ENCODE data around the gene TCP1. TPM values are rescaled to one million over a fixed set of nuclear protein-coding genes. Genes with fewer than 3 reads are reported as not detected.

The TCP1 gene
- 107 and 144 TPM in 2 replicates for polyA plus RNA-seq (2011; rRNA removed)
- polyA minus RNA-seq (2011; rRNA and poly(A)+ RNA removed): 116 and 120 TPM in 2 replicates

DNA sequence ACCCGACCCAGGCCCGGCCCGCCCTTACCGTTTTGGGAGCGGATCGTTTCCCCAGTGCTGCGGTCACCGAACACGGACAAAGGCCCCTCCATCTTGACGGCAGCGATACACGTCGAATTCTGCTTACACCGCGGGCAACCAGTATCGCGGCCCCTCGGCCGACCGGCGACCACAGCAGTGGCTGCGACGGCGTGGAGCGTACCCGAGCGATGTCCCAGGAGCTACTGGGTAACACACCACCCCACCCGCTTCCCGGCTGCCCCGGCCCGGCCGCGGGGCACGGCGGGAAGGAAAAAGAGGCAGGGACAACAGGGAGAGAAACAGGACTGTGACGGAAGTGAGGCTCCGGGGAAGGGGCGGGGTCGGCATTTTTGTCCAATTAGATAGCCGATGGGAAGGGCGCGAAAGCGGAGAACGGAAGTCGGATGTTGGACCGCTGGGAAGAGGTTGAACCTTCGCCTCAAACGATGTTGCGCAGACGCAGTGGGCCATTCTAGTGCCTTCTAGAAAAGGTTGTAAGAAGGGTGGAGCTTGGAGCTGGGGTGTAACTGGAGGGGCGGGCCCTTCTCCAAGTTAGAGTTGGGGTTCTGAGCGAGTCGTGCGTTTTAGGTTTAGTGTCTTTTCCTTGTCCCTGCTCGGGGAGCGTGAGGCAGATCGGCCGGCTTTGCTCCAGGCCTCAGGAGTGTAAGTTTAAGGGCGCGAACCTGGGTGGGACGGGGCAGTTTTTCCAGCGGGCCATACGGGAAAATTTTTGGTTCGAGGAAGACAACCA lies at the start of gene TCP1:
TSS of gene TCP1 (minus strand) at position 226 of the 772 bp plus-strand sequence. CDS start at position 92, 134 bp downstream.
- ChIA-PET POLR2A (interaction anchor here (0.5 to 1.7 kb wide), 6 partner anchors 30 to 97 kb away, joined by 3 to 5 read pairs (median 4); no protein-coding TSS in a partner anchor), CTCF (interaction anchor here (0.6 to 5.5 kb wide), 3 partner anchors 64 to 98 kb away, joined by 3 to 33 read pairs (median 3); no protein-coding TSS in a partner anchor)
- Histone ChIP-seq H3K4me3 (ENCODE audit: low read depth, low read length) (peak within 1 kb of the TSS; percentile 87), H3K36me3 (ENCODE audit: control insufficient read depth, insufficient read depth, low read length) (peaks cover 6% of the 10 kb centered on the region), H3K27me3 (ENCODE audit: control insufficient read depth, insufficient read depth, low read length) (no peaks in the 10 kb centered on the region)
- DNase-seq (ENCODE audit: low read depth): peak; percentile 99
- TF ChIP-seq, protein P1, sequence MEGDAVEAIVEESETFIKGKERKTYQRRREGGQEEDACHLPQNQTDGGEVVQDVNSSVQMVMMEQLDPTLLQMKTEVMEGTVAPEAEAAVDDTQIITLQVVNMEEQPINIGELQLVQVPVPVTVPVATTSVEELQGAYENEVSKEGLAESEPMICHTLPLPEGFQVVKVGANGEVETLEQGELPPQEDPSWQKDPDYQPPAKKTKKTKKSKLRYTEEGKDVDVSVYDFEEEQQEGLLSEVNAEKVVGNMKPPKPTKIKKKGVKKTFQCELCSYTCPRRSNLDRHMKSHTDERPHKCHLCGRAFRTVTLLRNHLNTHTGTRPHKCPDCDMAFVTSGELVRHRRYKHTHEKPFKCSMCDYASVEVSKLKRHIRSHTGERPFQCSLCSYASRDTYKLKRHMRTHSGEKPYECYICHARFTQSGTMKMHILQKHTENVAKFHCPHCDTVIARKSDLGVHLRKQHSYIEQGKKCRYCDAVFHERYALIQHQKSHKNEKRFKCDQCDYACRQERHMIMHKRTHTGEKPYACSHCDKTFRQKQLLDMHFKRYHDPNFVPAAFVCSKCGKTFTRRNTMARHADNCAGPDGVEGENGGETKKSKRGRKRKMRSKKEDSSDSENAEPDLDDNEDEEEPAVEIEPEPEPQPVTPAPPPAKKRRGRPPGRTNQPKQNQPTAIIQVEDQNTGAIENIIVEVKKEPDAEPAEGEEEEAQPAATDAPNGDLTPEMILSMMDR (IDR thresholded peaks at IDR 0.05; ENCODE audit: insufficient read depth, low read depth, low read length): no peak

DNA sequence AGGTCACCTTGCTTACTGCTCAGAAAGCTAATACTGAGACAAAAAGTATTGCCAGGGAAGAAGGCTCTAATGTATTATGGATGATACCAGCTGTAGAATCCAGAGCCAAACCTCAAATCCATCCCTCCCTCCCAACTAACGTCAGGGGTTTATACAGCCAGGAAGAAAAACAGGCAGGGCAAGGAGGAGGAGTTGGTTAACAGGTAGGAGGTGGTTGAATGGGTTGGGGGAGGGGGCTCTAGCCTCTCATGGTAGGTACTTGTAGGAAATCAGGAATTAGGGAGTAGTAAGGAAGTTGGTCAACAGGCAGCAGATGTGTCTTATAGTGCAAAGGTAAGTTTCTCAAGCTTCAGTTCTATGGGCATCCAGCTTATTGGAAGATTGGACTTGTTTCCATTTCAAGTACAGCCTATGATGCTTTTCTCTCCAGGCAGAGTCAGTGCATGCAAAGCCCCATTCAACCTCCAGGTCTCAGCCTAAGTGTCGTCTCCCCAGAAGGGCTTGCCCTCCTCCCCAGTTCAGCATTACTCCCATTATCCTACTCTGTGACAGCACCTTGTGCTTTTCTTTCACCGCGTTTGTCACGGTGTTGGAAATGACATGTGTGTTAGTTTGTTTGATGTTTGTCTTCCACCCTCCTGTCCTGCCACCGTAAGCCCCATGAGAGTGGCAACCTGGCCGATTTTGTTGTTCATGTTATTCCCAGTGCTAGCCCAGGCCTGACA lies 48.8 kb upstream of the TCP1 start:
- no peak for DNase-seq (ENCODE audit: low read depth)
- ChIA-PET CTCF (interaction anchor here (0.7 kb wide), 1 partner anchor 11 kb away, joined by 5 read pairs; no protein-coding TSS in a partner anchor), POLR2A (interaction anchor here (0.6 kb wide), 1 partner anchor 48 kb away, joined by 4 read pairs; no protein-coding TSS in a partner anchor)
- TF ChIP-seq, protein P1 (IDR thresholded peaks at IDR 0.05; ENCODE audit: insufficient read depth, low read depth, low read length): no peak
- no peaks in the 10 kb centered on the region for H3K27me3 ChIP-seq (ENCODE audit: control insufficient read depth, insufficient read depth, low read length)
- H3K4me3 ChIP-seq (ENCODE audit: low read depth, low read length): no peak overlapping the region
- H3K36me3 ChIP-seq (ENCODE audit: control insufficient read depth, insufficient read depth, low read length): no peaks in the 10 kb centered on the region

DNA sequence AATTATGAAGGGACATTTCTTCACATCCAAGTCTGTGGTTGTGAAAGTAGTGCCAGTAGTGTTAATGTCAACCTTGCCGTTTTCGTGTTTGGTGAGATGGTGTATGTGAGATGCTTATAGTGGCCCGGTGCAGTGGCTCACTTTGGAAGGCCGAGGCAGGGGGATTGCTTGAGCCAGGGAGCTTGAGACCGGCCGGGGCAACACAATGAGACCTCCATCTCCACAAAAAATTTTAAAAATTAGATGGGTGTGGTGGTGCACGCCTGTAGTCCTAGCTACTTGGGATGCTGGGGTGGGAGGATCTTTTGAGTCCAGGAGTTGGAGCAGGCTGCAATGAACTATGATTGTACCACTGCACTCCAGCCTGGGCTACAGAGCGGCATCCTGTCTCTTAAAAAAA lies 48.1 kb upstream of the TCP1 start:
- ChIA-PET POLR2A (no interaction called here), CTCF (interaction anchor here (0.7 kb wide), 1 partner anchor 10 kb away, joined by 5 read pairs; no protein-coding TSS in a partner anchor)
- no peak for DNase-seq (ENCODE audit: low read depth)
- Histone ChIP-seq H3K27me3 (ENCODE audit: control insufficient read depth, insufficient read depth, low read length) (no peaks in the 10 kb centered on the region), H3K36me3 (ENCODE audit: control insufficient read depth, insufficient read depth, low read length) (no peaks in the 10 kb centered on the region), H3K4me3 (ENCODE audit: low read depth, low read length) (no peak overlapping the region)
- TF ChIP-seq, protein P1 (IDR thresholded peaks at IDR 0.05; ENCODE audit: insufficient read depth, low read depth, low read length): no peak

GRCh38 chr6:159836718-159837490 lies 47.5 kb upstream of the TCP1 start:
- no peak for DNase-seq (ENCODE audit: low read depth)

More at GRCh38 chr6:159836718-159837490, 47.5 kb upstream of the TCP1 start:
- POLR2A ChIA-PET: no interaction called here
- Histone ChIP-seq H3K27me3 (ENCODE audit: control insufficient read depth, insufficient read depth, low read length) (no peaks in the 10 kb centered on the region), H3K36me3 (ENCODE audit: control insufficient read depth, insufficient read depth, low read length) (no peaks in the 10 kb centered on the region), H3K4me3 (ENCODE audit: low read depth, low read length) (no peak overlapping the region)
- TF ChIP-seq, protein P1 (IDR thresholded peaks at IDR 0.05; ENCODE audit: insufficient read depth, low read depth, low read length): no peak
- CTCF ChIA-PET: no interaction called here

Measured in BJ (cell line).